Measurements from ENCODE around the gene ABHD18.

- TF ChIP-seq CTCF (conservative IDR thresholded peaks at IDR 0.05; ENCODE audit: low read depth, low read length) (no peak), EZH2 (IDR thresholded peaks at IDR 0.05; ENCODE audit: borderline replicate concordance, low read depth, low read length, poor library complexity, severe bottlenecking) (no peak)
Observed at GRCh38 chr4:127930175-127930574, 35.0 kb upstream of the ABHD18 start.

Measured in A673 (cell line).